Measurements from ENCODE around the gene SORCS3.
A peak's percentile ranks its signal among the peaks of the same experiment; 100 is the strongest.
"Not testable (repeated sequence)": the region's sequence is repeated elsewhere in the genome, so short reads cannot be mapped to it uniquely, and the experiment has no call there.

SORCS3 gene

DNA sequence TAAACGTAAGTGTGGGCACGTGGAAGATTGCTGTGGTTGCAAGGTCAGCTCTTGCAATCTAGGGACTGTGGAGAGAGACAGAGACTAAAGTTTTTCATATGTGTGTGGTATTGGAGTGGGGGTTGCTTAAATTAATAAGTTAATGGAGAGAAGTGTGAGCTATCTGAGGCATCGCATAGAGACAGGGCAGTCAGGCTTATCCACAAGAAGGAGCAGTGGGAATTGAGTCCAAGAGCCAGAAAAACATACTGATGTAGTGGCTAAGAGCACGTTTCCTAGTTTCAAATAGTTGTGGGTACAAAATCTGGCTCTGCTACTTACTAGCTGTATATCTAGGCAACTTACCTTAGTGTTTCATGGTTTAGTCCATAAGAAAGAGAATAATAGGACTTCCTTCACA lies 65.8 kb downstream of the SORCS3 start:
- H3K27me3 ChIP-seq (ENCODE audit: insufficient read depth, low read depth, severe bottlenecking), result no peaks in the 10 kb centered on the region
- TF ChIP-seq, protein P1, sequence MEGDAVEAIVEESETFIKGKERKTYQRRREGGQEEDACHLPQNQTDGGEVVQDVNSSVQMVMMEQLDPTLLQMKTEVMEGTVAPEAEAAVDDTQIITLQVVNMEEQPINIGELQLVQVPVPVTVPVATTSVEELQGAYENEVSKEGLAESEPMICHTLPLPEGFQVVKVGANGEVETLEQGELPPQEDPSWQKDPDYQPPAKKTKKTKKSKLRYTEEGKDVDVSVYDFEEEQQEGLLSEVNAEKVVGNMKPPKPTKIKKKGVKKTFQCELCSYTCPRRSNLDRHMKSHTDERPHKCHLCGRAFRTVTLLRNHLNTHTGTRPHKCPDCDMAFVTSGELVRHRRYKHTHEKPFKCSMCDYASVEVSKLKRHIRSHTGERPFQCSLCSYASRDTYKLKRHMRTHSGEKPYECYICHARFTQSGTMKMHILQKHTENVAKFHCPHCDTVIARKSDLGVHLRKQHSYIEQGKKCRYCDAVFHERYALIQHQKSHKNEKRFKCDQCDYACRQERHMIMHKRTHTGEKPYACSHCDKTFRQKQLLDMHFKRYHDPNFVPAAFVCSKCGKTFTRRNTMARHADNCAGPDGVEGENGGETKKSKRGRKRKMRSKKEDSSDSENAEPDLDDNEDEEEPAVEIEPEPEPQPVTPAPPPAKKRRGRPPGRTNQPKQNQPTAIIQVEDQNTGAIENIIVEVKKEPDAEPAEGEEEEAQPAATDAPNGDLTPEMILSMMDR (IDR thresholded peaks at IDR 0.05; ENCODE audit: low read depth, low read length), result no peak
- H3K9me3 ChIP-seq (ENCODE audit: severe bottlenecking), result no peaks in the 10 kb centered on the region
- DNase-seq, result no peak
- no peaks in the 10 kb centered on the region for H3K36me3 ChIP-seq
- no peak overlapping the region for H3K4me3 ChIP-seq (ENCODE audit: low read depth, low read length)
- H3K27ac ChIP-seq, result no peak overlapping the region

- no peak for DNase-seq
- H3K27ac ChIP-seq, result no peak overlapping the region
- H3K36me3 ChIP-seq, result no peaks in the 10 kb centered on the region
- H3K27me3 ChIP-seq (ENCODE audit: insufficient read depth, low read depth, severe bottlenecking), result no peaks in the 10 kb centered on the region
- no peaks in the 10 kb centered on the region for H3K9me3 ChIP-seq (ENCODE audit: severe bottlenecking)
- H3K4me3 ChIP-seq (ENCODE audit: low read depth, low read length), result no peak overlapping the region
- TF ChIP-seq, protein P1 (IDR thresholded peaks at IDR 0.05; ENCODE audit: low read depth, low read length), result no peak
Measured at GRCh38 chr10:104707602-104708459, 66.7 kb downstream of the SORCS3 start.

DNA sequence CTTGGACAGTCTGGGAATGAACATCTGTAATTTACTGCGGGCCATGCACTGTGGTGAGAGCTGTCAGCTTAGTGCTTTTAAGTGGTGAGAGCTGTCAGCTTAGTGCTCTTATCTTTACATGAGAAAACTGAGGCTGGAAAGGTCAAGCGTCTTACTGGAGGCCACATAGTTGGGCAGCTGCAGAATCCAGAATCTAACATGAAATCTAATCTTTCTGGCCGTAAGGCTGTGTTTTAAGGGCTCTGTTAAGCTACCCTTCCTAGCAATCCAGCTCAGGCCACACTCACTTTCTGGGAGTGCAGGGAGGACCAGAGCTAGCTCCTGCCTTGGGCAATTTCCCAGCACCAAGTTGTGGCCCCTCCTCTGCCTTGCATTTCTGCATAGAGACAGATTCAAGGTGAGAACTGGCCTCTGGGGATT lies 70.2 kb downstream of the SORCS3 start:
- DNase-seq, result peak; percentile 77
- Histone ChIP-seq H3K9me3 (ENCODE audit: severe bottlenecking) (no peaks in the 10 kb centered on the region), H3K36me3 (no peaks in the 10 kb centered on the region), H3K27me3 (ENCODE audit: insufficient read depth, low read depth, severe bottlenecking) (no peaks in the 10 kb centered on the region), H3K4me3 (ENCODE audit: low read depth, low read length) (no peak overlapping the region), H3K27ac (no peak overlapping the region)
- TF ChIP-seq, protein P1 (IDR thresholded peaks at IDR 0.05; ENCODE audit: low read depth, low read length), result no peak

DNA sequence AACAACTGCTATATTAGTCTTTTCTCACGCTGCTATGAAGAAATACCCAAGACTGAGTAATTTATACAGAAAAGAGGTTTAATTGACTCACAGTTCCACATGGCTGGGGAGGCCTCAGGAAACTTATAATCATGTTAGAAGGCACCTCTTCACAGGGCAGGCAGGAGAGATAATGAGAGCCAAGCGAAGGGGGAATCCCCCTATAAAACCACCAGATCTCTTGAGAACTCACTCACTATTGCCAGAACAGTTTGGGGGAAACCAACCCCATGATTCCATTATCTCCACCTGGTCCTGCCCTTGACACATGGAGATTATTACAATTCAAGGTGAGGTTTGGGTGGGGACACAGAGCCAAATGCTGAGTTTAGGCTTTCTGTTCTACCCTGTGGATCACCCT lies 89.5 kb downstream of the SORCS3 start:
- H3K27ac ChIP-seq; DNase-seq; H3K36me3 ChIP-seq; H3K4me3 ChIP-seq (ENCODE audit: low read depth, low read length); H3K27me3 ChIP-seq (ENCODE audit: insufficient read depth, low read depth, severe bottlenecking); H3K9me3 ChIP-seq (ENCODE audit: severe bottlenecking): not testable (repeated sequence)

- no peak for DNase-seq
- Histone ChIP-seq H3K27me3 (ENCODE audit: insufficient read depth, low read depth, severe bottlenecking) (no peaks in the 10 kb centered on the region), H3K9me3 (ENCODE audit: severe bottlenecking) (no peaks in the 10 kb centered on the region), H3K4me3 (ENCODE audit: low read depth, low read length) (no peak overlapping the region), H3K36me3 (no peaks in the 10 kb centered on the region), H3K27ac (no peak overlapping the region)
- TF ChIP-seq, protein P1 (IDR thresholded peaks at IDR 0.05; ENCODE audit: low read depth, low read length), result no peak
Measured at GRCh38 chr10:104731192-104731591, 90.1 kb downstream of the SORCS3 start.

GRCh38 chr10:104732222-104732621 lies 91.1 kb downstream of the SORCS3 start:
- H3K36me3 ChIP-seq, result no peaks in the 10 kb centered on the region
- no peak for DNase-seq
- TF ChIP-seq, protein P1 (IDR thresholded peaks at IDR 0.05; ENCODE audit: low read depth, low read length), result no peak
- H3K4me3 ChIP-seq (ENCODE audit: low read depth, low read length), result no peak overlapping the region
- H3K27me3 ChIP-seq (ENCODE audit: insufficient read depth, low read depth, severe bottlenecking), result no peaks in the 10 kb centered on the region
- no peak overlapping the region for H3K27ac ChIP-seq
- H3K9me3 ChIP-seq (ENCODE audit: severe bottlenecking), result no peaks in the 10 kb centered on the region

Data from WERI-Rb-1 (cell line).